ENCODE measurements around the gene RHBDL1. TPM values are rescaled to one million over a fixed set of nuclear protein-coding genes. Genes with fewer than 3 reads are reported as not detected.

RHBDL1 gene
- total and polyA plus RNA-seq, 2 experiments from 2014 or later, result 3.4 to 4.2 TPM

DNA sequence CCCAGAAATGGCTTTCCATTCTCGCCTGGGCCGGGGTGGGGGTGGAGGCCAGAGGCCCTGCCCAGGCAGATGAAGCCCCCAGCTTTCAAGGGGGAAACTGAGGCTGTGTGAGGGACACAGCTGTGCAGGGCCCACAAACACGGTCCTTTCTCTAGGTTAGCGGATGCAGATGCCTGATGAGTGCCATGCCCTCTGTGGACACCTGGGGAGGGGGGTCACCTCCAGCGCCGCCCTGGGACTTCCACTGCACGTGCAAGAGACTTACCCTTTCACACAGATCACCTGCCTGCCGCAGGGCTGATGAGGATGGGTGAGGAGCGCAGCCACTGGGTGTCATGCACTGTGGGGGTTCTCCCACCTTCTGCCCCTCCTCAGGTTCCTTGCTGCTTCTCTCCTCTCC, 42.9 kb downstream of the RHBDL1 start:
- H3K27ac ChIP-seq, result no peak overlapping the region
- no peak overlapping the region for H3K4me2 ChIP-seq
- no peaks in the 10 kb centered on the region for H3K9me3 ChIP-seq (ENCODE audit: low read depth)
- no peaks in the 10 kb centered on the region for H3K36me3 ChIP-seq (replicated peaks; ENCODE audit: insufficient read depth, low read depth)
- H4K20me1 ChIP-seq (ENCODE audit: insufficient read depth, poor library complexity, severe bottlenecking), result peaks cover 11% of the 10 kb centered on the region
- no peak overlapping the region for H3K4me3 ChIP-seq
- no peak for DNase-seq (ENCODE audit: low spot score)
- H2AFZ ChIP-seq, result no peak overlapping the region
- no peak for TF ChIP-seq EZH2 (IDR thresholded peaks at IDR 0.05; ENCODE audit: borderline replicate concordance)
- TF ChIP-seq EZH2phosphoT487 (IDR thresholded peaks at IDR 0.05; ENCODE audit: low read depth, severe bottlenecking, unreplicated experiment), result no peak
- TF ChIP-seq CTCF (IDR thresholded peaks at IDR 0.05; ENCODE audit: poor library complexity), result no peak
- H3K4me1 ChIP-seq (ENCODE audit: insufficient read depth), result peaks cover 25% of the 10 kb centered on the region
- no peaks in the 10 kb centered on the region for H3K9me2 ChIP-seq (replicated peaks; ENCODE audit: insufficient read depth)
- WGBS (ENCODE audit: low lambda C conversion rate, missing lambda C conversion rate), result 98% methylated on average over 9 of the region's 9 CpGs
- peaks cover 16% of the 10 kb centered on the region for H3K27me3 ChIP-seq
- no peaks in the 10 kb centered on the region for H3K79me2 ChIP-seq

DNA sequence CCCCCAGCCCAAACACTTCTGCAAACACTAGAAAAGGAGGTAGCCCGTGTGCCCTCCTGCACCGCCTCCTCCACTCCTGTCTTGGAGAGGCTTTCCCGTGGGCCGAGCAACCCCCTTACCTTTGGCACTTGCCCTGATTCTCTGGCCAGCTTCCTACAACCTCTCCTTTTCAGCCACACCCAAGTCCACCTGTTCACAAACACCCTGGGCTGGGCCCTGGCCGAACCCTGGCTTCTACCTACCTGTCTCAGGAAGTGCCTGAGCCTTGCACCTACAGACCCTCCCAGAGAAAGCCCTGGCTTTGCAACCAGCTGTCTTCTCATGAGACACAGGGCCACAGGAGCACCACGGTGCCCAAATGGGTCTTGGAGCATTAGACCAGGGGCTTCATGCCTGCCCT, 43.5 kb downstream of the RHBDL1 start:
- Histone ChIP-seq H3K9me2 (replicated peaks; ENCODE audit: insufficient read depth) (no peaks in the 10 kb centered on the region), H3K79me2 (no peaks in the 10 kb centered on the region), H3K9me3 (ENCODE audit: low read depth) (no peaks in the 10 kb centered on the region), H2AFZ (no peak overlapping the region), H4K20me1 (ENCODE audit: insufficient read depth, poor library complexity, severe bottlenecking) (peaks cover 11% of the 10 kb centered on the region), H3K36me3 (replicated peaks; ENCODE audit: insufficient read depth, low read depth) (no peaks in the 10 kb centered on the region), H3K4me3 (no peak overlapping the region), H3K4me1 (ENCODE audit: insufficient read depth) (peaks cover 25% of the 10 kb centered on the region), H3K4me2 (no peak overlapping the region), H3K27ac (no peak overlapping the region), H3K27me3 (peaks cover 16% of the 10 kb centered on the region)
- WGBS (ENCODE audit: low lambda C conversion rate, missing lambda C conversion rate), result 91% methylated on average over 6 of the region's 6 CpGs
- no peak for DNase-seq (ENCODE audit: low spot score)
- TF ChIP-seq CTCF (IDR thresholded peaks at IDR 0.05; ENCODE audit: poor library complexity) (no peak), EZH2phosphoT487 (IDR thresholded peaks at IDR 0.05; ENCODE audit: low read depth, severe bottlenecking, unreplicated experiment) (no peak), EZH2 (IDR thresholded peaks at IDR 0.05; ENCODE audit: borderline replicate concordance) (no peak)

DNA sequence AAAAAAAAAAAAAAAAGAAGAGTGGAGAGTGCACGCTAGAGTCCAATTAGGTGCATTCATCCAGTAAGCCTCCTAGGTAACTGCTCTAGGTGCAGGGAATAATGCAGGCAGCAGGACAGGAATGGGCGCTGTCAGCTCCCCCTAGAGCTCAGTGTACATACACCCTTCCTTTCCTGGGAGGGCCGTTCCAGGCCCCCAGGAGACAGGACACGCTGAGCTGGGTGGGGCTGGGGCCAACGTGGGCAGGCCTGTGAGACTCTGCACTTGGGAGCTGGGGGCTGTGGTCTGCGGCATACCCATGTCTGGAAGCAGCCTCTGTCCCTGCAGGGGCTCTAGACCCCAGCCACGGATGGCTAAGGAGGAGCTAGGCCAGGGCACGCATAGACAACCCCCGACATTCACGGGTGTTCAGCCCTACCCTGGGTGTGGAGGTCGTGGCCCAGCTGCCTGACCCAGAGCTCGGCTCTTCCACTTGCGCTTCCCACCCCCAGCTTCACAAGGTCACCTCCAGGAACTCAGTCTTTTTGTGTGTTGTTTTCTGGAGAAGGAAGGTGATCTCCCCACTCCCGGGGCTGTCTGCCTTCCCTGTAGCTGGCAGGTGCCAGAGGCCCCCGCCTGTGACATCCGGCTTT, 44.5 kb downstream of the RHBDL1 start:
- peaks cover 12% of the 10 kb centered on the region for H3K27me3 ChIP-seq
- H3K9me3 ChIP-seq (ENCODE audit: low read depth), result no peaks in the 10 kb centered on the region
- H3K36me3 ChIP-seq (replicated peaks; ENCODE audit: insufficient read depth, low read depth), result no peaks in the 10 kb centered on the region
- peaks cover 11% of the 10 kb centered on the region for H4K20me1 ChIP-seq (ENCODE audit: insufficient read depth, poor library complexity, severe bottlenecking)
- H3K9me2 ChIP-seq (replicated peaks; ENCODE audit: insufficient read depth), result no peaks in the 10 kb centered on the region
- WGBS (ENCODE audit: low lambda C conversion rate, missing lambda C conversion rate), result 26% methylated on average over 16 of the region's 16 CpGs
- H3K79me2 ChIP-seq, result no peaks in the 10 kb centered on the region
- H3K4me2 ChIP-seq, result peak overlapping the region; percentile 100
- H2AFZ ChIP-seq, result no peak overlapping the region
- H3K4me1 ChIP-seq (ENCODE audit: insufficient read depth), result peaks cover 22% of the 10 kb centered on the region
- no peak for DNase-seq (ENCODE audit: low spot score)
- peak overlapping the region; percentile 96 for H3K27ac ChIP-seq
- TF ChIP-seq EZH2 (IDR thresholded peaks at IDR 0.05; ENCODE audit: borderline replicate concordance) (no peak), EZH2phosphoT487 (IDR thresholded peaks at IDR 0.05; ENCODE audit: low read depth, severe bottlenecking, unreplicated experiment) (no peak), CTCF (IDR thresholded peaks at IDR 0.05; ENCODE audit: poor library complexity) (no peak)
- H3K4me3 ChIP-seq, result no peak overlapping the region

Measured in hepatocyte (in vitro differentiated cells).